ENCODE data around the gene CCM2. TPM values are rescaled to one million over a fixed set of nuclear protein-coding genes. Genes with fewer than 3 reads are reported as not detected.

CCM2 gene
- total and polyA plus RNA-seq, 2 of the 8 experiments (the other 6 are each of a cell fraction or from before 2014, with no cell fraction given): 31.6 to 41.2 TPM

- no peak overlapping the region for H2BK120ac ChIP-seq (replicated peaks; ENCODE audit: low read depth, low read length)
- H3K56ac ChIP-seq (replicated peaks; ENCODE audit: insufficient read length, low read depth, low read length): no peak overlapping the region
- H3K14ac ChIP-seq (ENCODE audit: insufficient read length): no peak overlapping the region
- no peak for DNase-seq (ENCODE audit: low read depth in 1 of 2, low spot score in 2 of 2)
- ChIA-PET CTCF (ENCODE audit: partially characterized antibody) (interaction anchor here (0.7 to 2.7 kb wide), 5 partner anchors 10 to 32 kb away, joined by 3 to 12 read pairs (median 4); no protein-coding TSS in a partner anchor), POLR2A (ENCODE audit: partially characterized antibody) (interaction anchor here (1.1 to 10.3 kb wide), 2 partner anchors 11 to 20 kb away, joined by 3 to 193 read pairs; partner anchors contain the start of gene MYO1G)
- no peak overlapping the region for H3K4me3 ChIP-seq (ENCODE audit: extremely low read depth in 1 of 4, insufficient read depth in 2 of 4, low read depth in 3 of 4, low read length in 4 of 4)
- H2AK5ac ChIP-seq (ENCODE audit: low read depth, low read length): no peak overlapping the region
- H3K18ac ChIP-seq (ENCODE audit: extremely low read depth, low read length): no peak overlapping the region
- H3K23me2 ChIP-seq (ENCODE audit: low read depth, low read length): 0 out of 2 replicates have a peak, but pooled peaks cover 3% of the 10 kb centered on the region
- H4K5ac ChIP-seq (ENCODE audit: insufficient read length, low read depth, low read length): no peak overlapping the region
- FAIRE-seq: no peak
- no peak overlapping the region for H3K27ac ChIP-seq (ENCODE audit: low read depth, low read length)
- no peaks in the 10 kb centered on the region for H3K36me3 ChIP-seq (ENCODE audit: control insufficient read depth in 2 of 4, insufficient read depth in 4 of 4, low read length in 3 of 4)
- H3K27me3 ChIP-seq (replicated peaks in 1 of 4; ENCODE audit: control insufficient read depth in 3 of 4, extremely low read depth in 1 of 4, insufficient read depth in 3 of 4, low read length in 3 of 4): no peaks in the 10 kb centered on the region
- 89% methylated on average over 8 of the region's 8 CpGs; no CpG with 5 or more reads in 1 of the 2 experiments for WGBS, 2 experiments (ENCODE audit: extremely low coverage in 1 of 2, insufficient coverage in 1 of 2, insufficient read length in 1 of 2, insufficient replicate concordance in 2 of 2, low coverage in 1 of 2, low lambda C conversion rate in 2 of 2, missing lambda C conversion rate in 1 of 2)
- peaks cover 0 to 4% of the 10 kb centered on the region in 2 experiments; a peak in 2 of 4 replicates for H3K79me2 ChIP-seq (ENCODE audit: control insufficient read depth in 1 of 2, insufficient read depth in 2 of 2, low read length in 2 of 2)
- no peak overlapping the region for H2BK5ac ChIP-seq (ENCODE audit: low read depth, low read length)
- no peaks in the 10 kb centered on the region for H3K4me1 ChIP-seq (replicated peaks in 1 of 4; ENCODE audit: control insufficient read depth in 3 of 4, insufficient read depth in 4 of 4, low read length in 3 of 4)
- no peak overlapping the region for H2BK20ac ChIP-seq (ENCODE audit: low read length)
- H4K20me1 ChIP-seq (replicated peaks in 1 of 2; ENCODE audit: control insufficient read depth in 1 of 2, insufficient read depth in 2 of 2, low read length in 2 of 2): no peaks in the 10 kb centered on the region
- no peak overlapping the region for H4K91ac ChIP-seq (replicated peaks; ENCODE audit: insufficient read length, low read length)
- H4K8ac ChIP-seq (ENCODE audit: extremely low read depth, insufficient read depth, low read length): no peak overlapping the region
- H2BK15ac ChIP-seq (ENCODE audit: low read length): no peak overlapping the region
- H3K4ac ChIP-seq (replicated peaks; ENCODE audit: insufficient read length, low read depth, low read length): no peak overlapping the region
- no peak overlapping the region for H2AFZ ChIP-seq (ENCODE audit: low read length)
- no peak overlapping the region for H3K9ac ChIP-seq (replicated peaks in 1 of 4; ENCODE audit: extremely low read depth in 1 of 4, low read depth in 3 of 4, low read length in 3 of 4)
- peaks cover 0 to 2% of the 10 kb centered on the region in 2 experiments; a peak in 1 of 4 replicates for H3K9me3 ChIP-seq (ENCODE audit: insufficient read depth in 2 of 2, low read depth in 1 of 2, low read length in 1 of 2)
- H3K79me1 ChIP-seq (ENCODE audit: low read depth, low read length): no peaks in the 10 kb centered on the region
- H2BK12ac ChIP-seq (ENCODE audit: low read depth, low read length): no peak overlapping the region
- no peak overlapping the region for H3K4me2 ChIP-seq (ENCODE audit: insufficient read depth in 1 of 2, low read depth in 2 of 2, low read length in 2 of 2)
- no peak overlapping the region for H3K23ac ChIP-seq (ENCODE audit: insufficient read length)
- TF ChIP-seq CREB1 (IDR thresholded peaks at IDR 0.05) (no peak), CBX5 (IDR thresholded peaks at IDR 0.05; ENCODE audit: low read depth, low read length) (no peak), POLR2AphosphoS5 (IDR thresholded peaks at IDR 0.05; ENCODE audit: low read depth, low read length) (no peak), EP300 (IDR thresholded peaks at IDR 0.05; ENCODE audit: borderline replicate concordance in 1 of 2, low read depth in 2 of 2, low read length in 2 of 2) (no peak), ATF3 (IDR thresholded peaks at IDR 0.05; ENCODE audit: insufficient read depth, low read depth, low read length) (no peak), MAFK (IDR thresholded peaks at IDR 0.05; ENCODE audit: low read depth, low read length) (no peak), SP1 (IDR thresholded peaks at IDR 0.05; ENCODE audit: low read depth, low read length) (no peak), CHD2 (IDR thresholded peaks at IDR 0.05; ENCODE audit: low read length) (no peak), BRCA1 (IDR thresholded peaks at IDR 0.05; ENCODE audit: low read depth, low read length) (no peak), JUN (IDR thresholded peaks at IDR 0.05; ENCODE audit: low read depth, low read length) (no peak), KDM1A (IDR thresholded peaks at IDR 0.05; ENCODE audit: borderline replicate concordance, low read length) (no peak), NRF1 (IDR thresholded peaks at IDR 0.05; ENCODE audit: low read depth, low read length) (no peak)
These were observed 4.2 kb upstream of the CCM2 start for GRCh38 chr7:44995555-44996493.

Data from H1 (cell line).